Measurements from ENCODE around the gene KCNJ10.
"Not testable (repeated sequence)": the region's sequence is repeated elsewhere in the genome, so short reads cannot be mapped to it uniquely, and the experiment has no call there.

Gene KCNJ10

GRCh38 chr1:160062230-160062532 is 7.8 kb downstream of the KCNJ10 start:
- no peak for DNase-seq (ENCODE audit: extremely low read depth in 1 of 2, low read depth in 1 of 2)

GRCh38 chr1:160061369-160062229 is 8.4 kb downstream of the KCNJ10 start:
- no peak for DNase-seq (ENCODE audit: extremely low read depth in 1 of 2, low read depth in 1 of 2)

- no peak for DNase-seq (ENCODE audit: extremely low read depth in 1 of 2, low read depth in 1 of 2)
These were observed 11.9 kb downstream of the KCNJ10 start for GRCh38 chr1:160058087-160058486.

GRCh38 chr1:160056648-160057169 is 13.3 kb downstream of the KCNJ10 start:
- DNase-seq (ENCODE audit: extremely low read depth in 1 of 2, low read depth in 1 of 2), result no peak

GRCh38 chr1:160053548-160054365 is 16.2 kb downstream of the KCNJ10 start:
- no peak for DNase-seq (ENCODE audit: extremely low read depth in 1 of 2, low read depth in 1 of 2)

GRCh38 chr1:160052936-160053335 is 17.0 kb downstream of the KCNJ10 start:
- no peak for DNase-seq (ENCODE audit: extremely low read depth in 1 of 2, low read depth in 1 of 2)

GRCh38 chr1:160050619-160051018 is 19.3 kb downstream of the KCNJ10 start:
- no peak for DNase-seq (ENCODE audit: extremely low read depth in 1 of 2, low read depth in 1 of 2)

- not testable (repeated sequence) for DNase-seq (ENCODE audit: extremely low read depth in 1 of 2, low read depth in 1 of 2)
These were observed 19.8 kb downstream of the KCNJ10 start for GRCh38 chr1:160050182-160050581.

GRCh38 chr1:160049101-160049500 is 20.9 kb downstream of the KCNJ10 start:
- DNase-seq (ENCODE audit: extremely low read depth in 1 of 2, low read depth in 1 of 2), result no peak

- no peak for DNase-seq (ENCODE audit: extremely low read depth in 1 of 2, low read depth in 1 of 2)
These were observed 21.6 kb downstream of the KCNJ10 start for GRCh38 chr1:160048335-160048734.

GRCh38 chr1:160047111-160047991 is 22.6 kb downstream of the KCNJ10 start:
- no peak for DNase-seq (ENCODE audit: extremely low read depth in 1 of 2, low read depth in 1 of 2)

- DNase-seq (ENCODE audit: extremely low read depth in 1 of 2, low read depth in 1 of 2), result no peak
These were observed 23.4 kb downstream of the KCNJ10 start for GRCh38 chr1:160046494-160047110.

GRCh38 chr1:160045653-160046052 is 24.3 kb downstream of the KCNJ10 start:
- no peak for DNase-seq (ENCODE audit: extremely low read depth in 1 of 2, low read depth in 1 of 2)

- DNase-seq (ENCODE audit: extremely low read depth in 1 of 2, low read depth in 1 of 2), result no peak
These were observed 26.4 kb downstream of the KCNJ10 start for GRCh38 chr1:160043543-160043942.

- no peak for DNase-seq (ENCODE audit: extremely low read depth in 1 of 2, low read depth in 1 of 2)
These were observed 29.5 kb downstream of the KCNJ10 start for GRCh38 chr1:160040476-160040875.

- no peak for DNase-seq (ENCODE audit: extremely low read depth in 1 of 2, low read depth in 1 of 2)
These were observed 37.7 kb downstream of the KCNJ10 start for GRCh38 chr1:160032165-160032820.

GRCh38 chr1:160031365-160032164 is 38.4 kb downstream of the KCNJ10 start, which contains the start of gene PIGM:
Gene PIGM (minus strand): TSS chr1:160031990. CDS start chr1:160031739, 251 bp downstream.
- peak; percentile 87 to 88 for DNase-seq (ENCODE audit: extremely low read depth in 1 of 2, low read depth in 1 of 2)

- no peak for DNase-seq (ENCODE audit: extremely low read depth in 1 of 2, low read depth in 1 of 2)
These were observed 39.1 kb downstream of the KCNJ10 start for GRCh38 chr1:160030657-160031364.

All from activated CD8-positive, alpha-beta memory T cell treated with anti-CD3 and anti-CD28 coated beads for 1 hour (primary cell).